HEK293T (cell line): Measurements from ENCODE around the gene EFHB.
A peak's percentile ranks its signal among the peaks of the same experiment; 100 is the strongest.
"Not testable (repeated sequence)": the region's sequence is repeated elsewhere in the genome, so short reads cannot be mapped to it uniquely, and the experiment has no call there.

Source experiments
- CTCF ChIA-PET: fragments of 350-600 bp; formaldehyde crosslinking; extraction: SDS; loops from one replicate; lab custom pipeline; 2021; ENCODE audit warnings: antibody characterized with exemption, inconsistent platforms; lab: Yijun Ruan, JAX
- POLR2A ChIA-PET: fragments of 350-600 bp; formaldehyde crosslinking; extraction: SDS; loops from one replicate; lab custom pipeline; 2020; ENCODE audit warnings: antibody characterized with exemption, inconsistent platforms; lab: Yijun Ruan, JAX
- DNase-seq: peaks from one replicate; pipeline ENCODE4 v3.0.0; 2012; ENCODE audit warnings: mixed read lengths; ENCODE audit errors: extremely low spot score
- ARNT ChIP-seq: fragments of 450-650 bp; IDR thresholded peaks from 2 replicates; pipeline ENCODE4 v1.6.1; 2017; ENCODE audit warnings: mild to moderate bottlenecking
- BHLHE40 ChIP-seq: fragments of 450-650 bp; IDR thresholded peaks from 2 replicates; pipeline ENCODE4 v1.6.1; 2016; ENCODE audit warnings: mild to moderate bottlenecking, moderate library complexity, borderline replicate concordance
- CTBP1 ChIP-seq: fragments of 450-650 bp; IDR thresholded peaks from 2 replicates; pipeline ENCODE4 v1.6.1; 2016; ENCODE audit warnings: borderline replicate concordance
- ELF4 ChIP-seq: fragments of 450-650 bp; IDR thresholded peaks from 2 replicates; pipeline ENCODE4 v1.6.1; 2017; ENCODE audit warnings: antibody characterized with exemption
- FOXA1 ChIP-seq: fragments of 450-650 bp; IDR thresholded peaks from 2 replicates; pipeline ENCODE4 v1.6.1; 2016; ENCODE audit warnings: mild to moderate bottlenecking
- FOXK2 ChIP-seq: fragments of 450-650 bp; IDR thresholded peaks from 2 replicates; pipeline ENCODE4 v1.6.1; 2016; ENCODE audit warnings: mild to moderate bottlenecking
- FOXM1 ChIP-seq: fragments of 450-650 bp; IDR thresholded peaks from 2 replicates; pipeline ENCODE4 v1.6.1; 2017; ENCODE audit warnings: mild to moderate bottlenecking, borderline replicate concordance
- HDGF ChIP-seq: fragments of 450-650 bp; IDR thresholded peaks from 2 replicates; pipeline ENCODE4 v1.6.1; 2017; ENCODE audit warnings: antibody characterized with exemption, borderline replicate concordance
- L3MBTL2 ChIP-seq: fragments of 450-650 bp; conservative IDR thresholded peaks from 2 replicates; pipeline ENCODE4 v1.6.1; 2016; ENCODE audit warnings: mild to moderate bottlenecking
- LEF1 ChIP-seq: fragments of 450-650 bp; IDR thresholded peaks from 2 replicates; pipeline ENCODE4 v1.6.1; 2017; ENCODE audit warnings: mild to moderate bottlenecking, borderline replicate concordance
- NFRKB ChIP-seq: fragments of 450-650 bp; IDR thresholded peaks from 2 replicates; pipeline ENCODE4 v1.6.1; 2016; ENCODE audit warnings: mild to moderate bottlenecking, moderate library complexity
- PKNOX1 ChIP-seq: fragments of 450-650 bp; IDR thresholded peaks from 2 replicates; pipeline ENCODE4 v1.6.1; 2016
- SP1 ChIP-seq: fragments of 450-650 bp; IDR thresholded peaks from 2 replicates; pipeline ENCODE4 v1.6.1; 2017
- SUZ12 ChIP-seq: fragments of 450-650 bp; IDR thresholded peaks from 2 replicates; pipeline ENCODE4 v1.6.1; 2016; ENCODE audit warnings: mild to moderate bottlenecking
- TARDBP ChIP-seq: fragments of 450-650 bp; IDR thresholded peaks from 2 replicates; pipeline ENCODE4 v1.6.1; 2016
- ZNF384 ChIP-seq: fragments of 450-650 bp; IDR thresholded peaks from 2 replicates; pipeline ENCODE4 v1.6.1; 2016

The EFHB gene

GRCh38 chr3:19886404-19886803, 47.6 kb downstream of the EFHB start:
- no peak for TF ChIP-seq BHLHE40
- no peak for TF ChIP-seq ARNT
- TF ChIP-seq PKNOX1, result no peak
- no peak for TF ChIP-seq L3MBTL2
- no peak for TF ChIP-seq HDGF
- TF ChIP-seq ELF4, result no peak
- TF ChIP-seq FOXK2, result no peak
- TF ChIP-seq ZNF384, result no peak
- no peak for TF ChIP-seq FOXA1
- no peak for TF ChIP-seq TARDBP
- TF ChIP-seq SP1, result no peak
- TF ChIP-seq CTBP1, result no peak
- no peak for TF ChIP-seq FOXM1
- TF ChIP-seq LEF1, result no peak
- no peak for TF ChIP-seq NFRKB
- no peak for TF ChIP-seq SUZ12
- no peak for DNase-seq
- CTCF ChIA-PET, result interaction anchor here (0.6 to 1.4 kb wide), 3 partner anchors 22 to 1013 kb away, joined by 3 read pairs; no protein-coding TSS in a partner anchor
- POLR2A ChIA-PET, result no interaction called here

GRCh38 chr3:19885468-19885867, 48.5 kb downstream of the EFHB start:
- POLR2A ChIA-PET, result no interaction called here
- CTCF ChIA-PET, result no interaction called here
- DNase-seq, result peak; percentile 40
- no peak for TF ChIP-seq ELF4
- no peak for TF ChIP-seq TARDBP
- TF ChIP-seq HDGF, result no peak
- no peak for TF ChIP-seq SUZ12
- no peak for TF ChIP-seq L3MBTL2
- TF ChIP-seq ZNF384, result no peak
- no peak for TF ChIP-seq FOXK2
- TF ChIP-seq NFRKB, result no peak
- TF ChIP-seq CTBP1, result no peak
- TF ChIP-seq FOXM1, result no peak
- no peak for TF ChIP-seq ARNT
- no peak for TF ChIP-seq SP1
- TF ChIP-seq FOXA1, result no peak

- DNase-seq, result no peak
- TF ChIP-seq CTBP1, result no peak
- TF ChIP-seq FOXA1, result no peak
- no peak for TF ChIP-seq LEF1
- CTCF ChIA-PET, result no interaction called here
- POLR2A ChIA-PET, result no interaction called here
Observed at GRCh38 chr3:19881852-19882251, 52.2 kb downstream of the EFHB start.

- no peak for TF ChIP-seq PKNOX1
- TF ChIP-seq FOXM1, result no peak
- no peak for TF ChIP-seq FOXK2
- no peak for TF ChIP-seq L3MBTL2
- no peak for TF ChIP-seq TARDBP
- no peak for TF ChIP-seq CTBP1
- no peak for TF ChIP-seq ELF4
- no peak for TF ChIP-seq BHLHE40
- TF ChIP-seq LEF1, result no peak
- TF ChIP-seq ARNT, result no peak
- TF ChIP-seq HDGF, result no peak
- TF ChIP-seq FOXA1, result no peak
- TF ChIP-seq ZNF384, result no peak
- no peak for TF ChIP-seq SP1
- TF ChIP-seq SUZ12, result no peak
- TF ChIP-seq NFRKB, result no peak
- ChIA-PET POLR2A (no interaction called here), CTCF (no interaction called here)
- DNase-seq, result no peak
Observed at GRCh38 chr3:19881036-19881435, 53.0 kb downstream of the EFHB start.

GRCh38 chr3:19877656-19878055, 56.4 kb downstream of the EFHB start:
- no peak for DNase-seq
- TF ChIP-seq L3MBTL2, result no peak
- no peak for TF ChIP-seq FOXK2
- no peak for TF ChIP-seq NFRKB
- TF ChIP-seq SP1, result no peak
- TF ChIP-seq ELF4, result no peak
- TF ChIP-seq HDGF, result no peak
- TF ChIP-seq ZNF384, result no peak
- no peak for TF ChIP-seq LEF1
- TF ChIP-seq ARNT, result no peak
- no peak for TF ChIP-seq TARDBP
- no peak for TF ChIP-seq CTBP1
- no peak for TF ChIP-seq PKNOX1
- TF ChIP-seq SUZ12, result no peak
- TF ChIP-seq BHLHE40, result no peak
- no peak for TF ChIP-seq FOXA1
- TF ChIP-seq FOXM1, result no peak
- ChIA-PET POLR2A (no interaction called here), CTCF (no interaction called here)

- peak; percentile 52 for DNase-seq
- TF ChIP-seq PKNOX1 (peak; percentile 60), LEF1 (no peak), HDGF (no peak), SUZ12 (no peak), L3MBTL2 (no peak)
- ChIA-PET CTCF (interaction anchor here (0.5 to 2.2 kb wide), 5 partner anchors 9 to 1574 kb away, joined by 3 to 12 read pairs (median 3); no protein-coding TSS in a partner anchor), POLR2A (no interaction called here)
Observed at GRCh38 chr3:19866751-19867347, 67.2 kb downstream of the EFHB start.

GRCh38 chr3:19855318-19855717, 78.7 kb downstream of the EFHB start:
- POLR2A ChIA-PET, CTCF ChIA-PET, DNase-seq: not testable (repeated sequence)

GRCh38 chr3:19846609-19847008, 87.4 kb downstream of the EFHB start:
- POLR2A ChIA-PET, DNase-seq, CTCF ChIA-PET: not testable (repeated sequence)
